Neural progenitor cell (in vitro differentiated cells): ENCODE measurements around the gene TRAPPC2L.

Source experiments
- EZH2 ChIP-seq: fragments of 200-600 bp; sonication (generic); IDR thresholded peaks from 2 replicates; pipeline ENCODE4 v1.6.1; 2017; ENCODE audit warnings: antibody characterized with exemption, mild to moderate bottlenecking, moderate library complexity
- TF ChIP-seq, protein P1 (sequence below): fragments of 200-600 bp; sonication (generic); IDR thresholded peaks from 2 replicates; pipeline ENCODE4 v1.5.1; 2017; ENCODE audit warnings: antibody characterized with exemption, mild to moderate bottlenecking

DNA sequence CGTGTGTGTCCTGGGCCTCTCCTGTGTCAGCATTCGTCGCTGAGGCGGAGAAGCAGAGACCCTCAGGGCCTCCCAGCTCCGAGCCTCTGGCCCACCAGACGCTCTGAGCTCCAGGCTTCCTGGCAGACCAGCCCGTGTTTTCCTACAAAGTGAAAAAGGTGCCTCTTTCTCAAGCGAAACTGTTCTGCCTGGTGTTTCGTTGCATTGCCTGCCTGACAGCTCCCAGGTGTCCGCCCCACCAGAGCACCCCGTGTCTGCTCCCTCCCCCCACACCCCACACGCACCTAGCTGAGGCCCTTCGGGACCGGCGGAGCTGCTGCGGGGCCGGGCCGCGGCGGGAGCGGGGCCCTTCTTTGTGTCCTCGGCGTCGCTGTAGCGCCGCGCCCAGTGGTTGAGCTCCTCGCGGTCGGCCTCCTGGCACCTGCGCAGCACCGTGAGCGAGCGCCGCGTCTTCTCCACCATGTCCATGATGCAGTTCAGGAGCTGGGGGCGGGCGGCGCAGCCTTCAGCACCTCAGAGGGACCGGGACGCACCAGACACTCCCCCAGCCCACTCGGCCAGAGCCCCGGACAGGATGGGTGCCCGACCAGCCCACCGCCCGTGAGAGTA is 24.2 kb downstream of the TRAPPC2L start:
- TF ChIP-seq, protein P1, sequence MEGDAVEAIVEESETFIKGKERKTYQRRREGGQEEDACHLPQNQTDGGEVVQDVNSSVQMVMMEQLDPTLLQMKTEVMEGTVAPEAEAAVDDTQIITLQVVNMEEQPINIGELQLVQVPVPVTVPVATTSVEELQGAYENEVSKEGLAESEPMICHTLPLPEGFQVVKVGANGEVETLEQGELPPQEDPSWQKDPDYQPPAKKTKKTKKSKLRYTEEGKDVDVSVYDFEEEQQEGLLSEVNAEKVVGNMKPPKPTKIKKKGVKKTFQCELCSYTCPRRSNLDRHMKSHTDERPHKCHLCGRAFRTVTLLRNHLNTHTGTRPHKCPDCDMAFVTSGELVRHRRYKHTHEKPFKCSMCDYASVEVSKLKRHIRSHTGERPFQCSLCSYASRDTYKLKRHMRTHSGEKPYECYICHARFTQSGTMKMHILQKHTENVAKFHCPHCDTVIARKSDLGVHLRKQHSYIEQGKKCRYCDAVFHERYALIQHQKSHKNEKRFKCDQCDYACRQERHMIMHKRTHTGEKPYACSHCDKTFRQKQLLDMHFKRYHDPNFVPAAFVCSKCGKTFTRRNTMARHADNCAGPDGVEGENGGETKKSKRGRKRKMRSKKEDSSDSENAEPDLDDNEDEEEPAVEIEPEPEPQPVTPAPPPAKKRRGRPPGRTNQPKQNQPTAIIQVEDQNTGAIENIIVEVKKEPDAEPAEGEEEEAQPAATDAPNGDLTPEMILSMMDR: no peak
- TF ChIP-seq EZH2: no peak
